Epithelial cell of esophagus (primary cell): ENCODE measurements around the gene UFC1.
A peak's percentile ranks its signal among the peaks of the same experiment; 100 is the strongest.

Source experiments
- DNase-seq: peaks from one replicate; pipeline ENCODE4 v3.0.0; 2010; ENCODE audit warnings: low read depth
- H3K4me3 ChIP-seq: 2 replicates; pipeline ENCODE4 v1.5.1; 2011; ENCODE audit warnings: mild to moderate bottlenecking, low read length, control low read depth
- CTCF ChIP-seq: IDR thresholded peaks from 2 replicates; pipeline ENCODE4 v1.5.1; 2011; ENCODE audit warnings: low read depth, mild to moderate bottlenecking, low read length, control low read depth, inconsistent platforms; ENCODE audit not compliant: insufficient read depth; ENCODE audit errors: missing control alignments

UFC1 gene

DNA sequence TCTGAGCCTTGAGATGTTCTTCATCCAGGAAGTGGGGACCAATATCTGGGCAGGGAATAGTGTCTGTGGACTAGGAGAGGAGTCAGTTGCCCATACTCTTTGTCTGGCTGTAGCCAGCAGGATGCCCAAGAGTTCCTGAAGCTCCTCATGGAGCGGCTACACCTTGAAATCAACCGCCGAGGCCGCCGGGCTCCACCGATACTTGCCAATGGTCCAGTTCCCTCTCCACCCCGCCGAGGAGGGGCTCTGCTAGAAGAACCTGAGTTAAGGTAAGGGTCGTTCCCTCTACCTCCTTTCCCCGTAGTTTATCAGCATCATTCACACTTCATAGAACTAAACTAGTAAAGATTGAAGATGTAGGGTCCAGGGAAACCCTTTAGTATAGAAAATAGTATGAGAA is 9.0 kb downstream of the UFC1 start:
- H3K4me3 ChIP-seq = no peak overlapping the region
- DNase-seq = no peak
- TF ChIP-seq CTCF = no peak

DNA sequence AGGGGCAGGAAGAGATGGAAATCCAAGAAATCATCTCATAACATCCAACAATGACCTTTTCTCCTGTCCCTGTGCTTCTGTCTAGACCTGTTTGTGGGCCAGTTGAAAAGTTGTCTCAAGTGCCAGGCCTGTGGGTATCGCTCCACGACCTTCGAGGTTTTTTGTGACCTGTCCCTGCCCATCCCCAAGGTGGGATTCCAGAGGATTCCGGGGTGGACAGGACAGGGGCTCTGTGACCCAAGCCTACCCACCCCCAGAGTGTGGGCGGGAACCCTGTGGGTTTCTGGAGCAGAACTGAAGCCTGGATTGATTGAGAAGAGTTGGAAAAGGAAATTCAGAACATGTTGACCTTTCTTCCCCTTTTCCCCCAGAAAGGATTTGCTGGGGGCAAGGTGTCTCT is 10.0 kb downstream of the UFC1 start:
- H3K4me3 ChIP-seq = no peak overlapping the region
- TF ChIP-seq CTCF = no peak
- no peak for DNase-seq

DNA sequence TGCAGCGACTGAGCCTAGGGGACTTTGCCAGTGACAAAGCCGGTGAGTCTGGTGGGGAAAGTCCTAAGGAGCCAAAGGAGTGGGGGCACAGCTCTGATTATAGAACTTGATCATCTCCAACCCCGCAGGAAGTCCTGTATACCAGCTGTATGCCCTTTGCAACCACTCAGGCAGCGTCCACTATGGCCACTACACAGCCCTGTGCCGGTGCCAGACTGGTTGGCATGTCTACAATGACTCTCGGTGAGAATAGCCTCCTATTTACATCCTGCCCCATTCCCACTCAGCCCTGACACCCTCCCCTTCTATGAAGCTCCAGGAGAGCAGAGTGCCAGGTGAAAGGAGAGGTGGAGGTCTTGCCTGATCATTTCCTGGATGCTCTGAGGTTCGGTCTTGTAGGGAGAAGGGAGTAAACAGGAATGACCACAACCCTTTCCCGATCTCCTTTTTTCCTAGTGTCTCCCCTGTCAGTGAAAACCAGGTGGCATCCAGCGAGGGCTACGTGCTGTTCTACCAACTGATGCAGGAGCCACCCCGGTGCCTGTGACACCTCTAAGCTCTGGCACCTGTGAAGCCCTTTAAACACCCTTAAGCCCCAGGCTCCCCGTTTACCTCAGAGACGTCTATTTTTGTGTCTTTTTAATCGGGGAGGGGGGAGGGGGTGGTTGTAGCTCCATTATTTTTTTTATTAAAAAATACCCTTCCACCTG is 11.3 kb downstream of the UFC1 start:
- H3K4me3 ChIP-seq = peak overlapping the region; percentile 88
- no peak for TF ChIP-seq CTCF

GRCh38 chr1:161165742-161166668 is 12.2 kb downstream of the UFC1 start, which contains the start of gene PPOX:
PPOX (plus strand) TSS chr1:161166426; CDS start chr1:161166848, 422 bp downstream.
- peak; percentile 35 for TF ChIP-seq CTCF
- peak; percentile 99 for DNase-seq
- H3K4me3 ChIP-seq = peak within 1 kb of the TSS; percentile 88

More for the DNA sequence above, 11.3 kb downstream of the UFC1 start:
- DNase-seq = no peak

DNA sequence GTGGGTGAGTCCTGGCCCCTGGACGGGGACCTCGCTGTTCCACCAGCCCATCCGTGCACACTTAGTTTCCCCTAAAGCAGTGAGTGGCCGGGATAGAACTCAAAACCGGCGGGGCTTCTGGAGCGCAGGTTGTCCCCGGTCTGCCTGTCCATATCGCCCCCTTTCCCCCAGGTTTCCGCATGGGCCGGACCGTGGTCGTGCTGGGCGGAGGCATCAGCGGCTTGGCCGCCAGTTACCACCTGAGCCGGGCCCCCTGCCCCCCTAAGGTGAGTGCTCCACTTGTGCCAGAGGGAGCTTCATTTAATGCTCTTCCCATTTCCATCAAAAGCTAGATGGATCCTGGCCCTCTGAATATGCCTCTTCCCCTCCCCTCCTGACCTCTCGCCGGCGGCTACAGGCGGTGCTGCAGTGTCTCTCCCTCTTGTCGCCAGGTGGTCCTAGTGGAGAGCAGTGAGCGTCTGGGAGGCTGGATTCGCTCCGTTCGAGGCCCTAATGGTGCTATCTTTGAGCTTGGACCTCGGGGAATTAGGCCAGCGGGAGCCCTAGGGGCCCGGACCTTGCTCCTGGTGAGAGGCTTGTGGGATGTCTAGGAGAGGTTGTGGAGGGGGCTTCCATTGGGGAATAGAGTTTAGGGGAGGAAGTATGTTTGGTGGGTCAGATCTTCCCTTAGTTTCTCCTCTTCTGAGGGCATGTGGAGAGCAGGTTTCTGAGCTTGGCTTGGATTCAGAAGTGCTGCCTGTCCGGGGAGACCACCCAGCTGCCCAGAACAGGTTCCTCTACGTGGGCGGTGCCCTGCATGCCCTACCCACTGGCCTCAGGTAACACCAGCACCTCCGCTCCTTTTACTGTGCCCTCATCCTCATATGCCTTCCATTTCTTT is 13.1 kb downstream of the UFC1 start:
- peak overlapping the region; percentile 88 for H3K4me3 ChIP-seq
- no peak for TF ChIP-seq CTCF
- DNase-seq = no peak

GRCh38 chr1:161168906-161169305 is 15.1 kb downstream of the UFC1 start:
- no peak for DNase-seq
- TF ChIP-seq CTCF = no peak
- no peak overlapping the region for H3K4me3 ChIP-seq
